Small intestine (tissue), 7 donors: ENCODE data around the gene MYEOV. TPM values are rescaled to one million over a fixed set of nuclear protein-coding genes. Genes with fewer than 3 reads are reported as not detected.
A peak's percentile ranks its signal among the peaks of the same experiment; 100 is the strongest.

Source experiments
- DNase-seq, 2 donors: peaks; one replicate each; pipeline versions ENCODE4 v3.0.0 to v3.0.0-alpha.2; 2013
- FAIRE-seq: peaks from 2 replicates; lab custom pipeline; 2012; peaks lifted over from hg19 to GRCh38; lab: Jason Lieb, UNC
- H3K27ac ChIP-seq, 3 donors: one replicate each; pipeline ENCODE4 v1.5.1; 2013; ENCODE audit warnings: low read length in 2 of 3, mild to moderate bottlenecking in 2 of 3, control low read depth in 1 of 3, inconsistent platforms in 1 of 3, low read depth in 1 of 3, moderate library complexity in 1 of 3
- H3K27me3 ChIP-seq, 3 donors: one replicate each; pipeline ENCODE4 v1.6.1; 2013; ENCODE audit warnings: low read length in 3 of 3, inconsistent platforms in 1 of 3; ENCODE audit not compliant: control insufficient read depth in 3 of 3, insufficient read depth in 3 of 3
- H3K36me3 ChIP-seq, 3 donors: one replicate each; pipeline ENCODE4 v1.6.1; 2013; ENCODE audit warnings: low read length in 3 of 3, inconsistent platforms in 1 of 3, low read depth in 1 of 3, mild to moderate bottlenecking in 1 of 3, moderate library complexity in 1 of 3; ENCODE audit not compliant: control insufficient read depth in 3 of 3, insufficient read depth in 2 of 3
- H3K4me1 ChIP-seq, 3 donors: one replicate each; pipeline ENCODE4 v1.6.1; 2013; ENCODE audit warnings: low read length in 2 of 3, inconsistent platforms in 1 of 3, low read depth in 1 of 3, mild to moderate bottlenecking in 1 of 3, moderate library complexity in 1 of 3; ENCODE audit not compliant: control insufficient read depth in 3 of 3, insufficient read depth in 2 of 3
- H3K4me3 ChIP-seq, 3 donors: one replicate each; pipeline ENCODE4 v1.5.1; 2013; ENCODE audit warnings: low read length in 3 of 3, control low read depth in 1 of 3, inconsistent platforms in 1 of 3, low read depth in 1 of 3, mild to moderate bottlenecking in 1 of 3, moderate library complexity in 1 of 3
- H3K9me3 ChIP-seq, 2 donors: one replicate each; pipeline ENCODE4 v1.6.1; 2013; ENCODE audit warnings: low read depth in 1 of 2, low read length in 1 of 2; ENCODE audit not compliant: control insufficient read depth in 2 of 2, insufficient read depth in 1 of 2
- WGBS, 3 donors: extraction: QIAGEN DNeasy Blood & Tissue Kit; methylation state at CpG; one replicate each; pipeline ENCODE4 v1.1.7; 2013; 5-methylcytosine and 5-hydroxymethylcytosine counted together
- polyA plus RNA-seq, 4 donors: library from polyadenylated mRNA; stranded (reverse) in 3 of 4; unstranded in 1 of 4; fragments of 200-250 nt in 3 of 4; fragments of 120-200 nt in 1 of 4; gene quantifications; one replicate each; pipeline versions ENCODE4 v1.2.1 to v1.2.3, GENCODE V29; 2013
- donor health status: healthy with polysubstance abuse.
- donor health status: control.
- donor health status: control.
- donor health status: Bipolar disorder and iron deficiency.
- donor health status: healthy.

The MYEOV gene
- polyA plus RNA-seq, 4 donors = 0.12 to 3.6 (median 1.6) TPM

DNA sequence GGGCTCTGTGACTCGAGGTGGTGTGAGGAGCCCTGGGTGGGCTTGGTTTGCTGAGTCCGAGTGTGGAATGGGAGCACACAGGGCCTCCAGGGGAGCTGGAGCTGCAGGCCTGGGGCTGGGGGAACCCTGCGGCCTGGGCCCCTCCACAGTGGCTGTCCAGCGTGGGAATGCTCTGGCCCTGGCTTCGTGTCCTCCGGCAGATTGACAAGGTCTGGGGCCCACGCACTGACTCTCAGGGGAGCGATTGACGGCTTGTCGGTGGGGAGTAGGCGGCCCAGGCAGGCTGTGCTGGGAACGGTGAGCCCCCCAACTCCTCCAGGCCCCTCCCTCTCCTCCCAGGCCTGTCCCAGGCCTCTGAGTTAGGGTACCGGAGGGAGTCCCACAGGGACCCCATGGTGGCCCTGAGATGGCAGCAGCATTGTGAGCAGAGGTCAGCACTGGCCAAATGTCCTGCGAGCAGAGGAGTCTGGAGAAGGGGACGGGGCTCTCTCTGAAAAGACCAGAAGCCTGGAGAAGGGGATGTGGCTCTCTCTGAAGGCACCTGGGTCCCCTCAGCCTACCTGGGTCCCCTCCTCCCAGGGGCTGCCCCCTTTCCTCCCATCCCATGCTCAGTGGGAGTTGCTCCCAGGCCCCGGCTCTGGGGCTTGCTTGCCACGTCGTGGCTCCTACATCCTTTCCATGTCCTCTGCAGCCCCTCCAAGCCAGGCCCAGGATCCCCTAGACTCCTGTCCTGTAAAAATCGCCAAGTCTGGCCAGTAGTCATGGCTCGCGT is 23.8 kb upstream of the MYEOV start:
- Histone ChIP-seq H3K36me3 (no peaks in the 10 kb centered on the region), H3K27ac (no peak overlapping the region), H3K9me3 (no peaks in the 10 kb centered on the region), H3K27me3 (no peaks in the 10 kb centered on the region), H3K4me1 (peaks cover 0 to 26% (median 2%) of the 10 kb centered on the region in 3 donors), H3K4me3 (no peak overlapping the region)
- FAIRE-seq (no peak), DNase-seq (no peak)
- 92 to 93% (median 93%) methylated on average over 17 to 21 of the region's 21 CpGs for WGBS, 3 donors

DNA sequence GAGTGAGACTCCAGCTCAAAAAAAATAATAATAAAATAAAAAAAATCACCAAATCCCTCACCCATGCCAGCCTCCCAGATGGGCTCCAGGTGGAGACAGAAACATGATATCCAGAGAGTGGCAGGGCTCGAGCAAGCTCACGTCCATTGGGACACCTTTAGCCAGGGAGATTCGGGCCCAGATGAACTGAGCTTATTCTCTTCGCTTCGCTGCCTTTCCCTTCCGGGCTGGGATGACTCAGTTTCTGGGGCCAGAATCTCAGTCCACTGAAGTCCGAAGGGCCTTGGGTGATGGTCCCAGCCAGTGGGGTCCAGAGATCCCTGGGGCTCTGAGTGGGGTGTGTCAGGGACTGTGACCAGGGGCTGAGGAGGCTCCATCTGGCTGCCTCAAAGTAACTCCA is 23.0 kb upstream of the MYEOV start:
- H3K27ac ChIP-seq = no peak overlapping the region
- DNase-seq = no peak
- H3K9me3 ChIP-seq = no peaks in the 10 kb centered on the region
- no peaks in the 10 kb centered on the region for H3K27me3 ChIP-seq
- peaks cover 0 to 33% (median 2%) of the 10 kb centered on the region in 3 donors for H3K4me1 ChIP-seq
- H3K36me3 ChIP-seq = no peaks in the 10 kb centered on the region
- FAIRE-seq = no peak
- H3K4me3 ChIP-seq = no peak overlapping the region
- 88 to 93% (median 91%) methylated on average over 7 of the region's 7 CpGs for WGBS, 3 donors

DNA sequence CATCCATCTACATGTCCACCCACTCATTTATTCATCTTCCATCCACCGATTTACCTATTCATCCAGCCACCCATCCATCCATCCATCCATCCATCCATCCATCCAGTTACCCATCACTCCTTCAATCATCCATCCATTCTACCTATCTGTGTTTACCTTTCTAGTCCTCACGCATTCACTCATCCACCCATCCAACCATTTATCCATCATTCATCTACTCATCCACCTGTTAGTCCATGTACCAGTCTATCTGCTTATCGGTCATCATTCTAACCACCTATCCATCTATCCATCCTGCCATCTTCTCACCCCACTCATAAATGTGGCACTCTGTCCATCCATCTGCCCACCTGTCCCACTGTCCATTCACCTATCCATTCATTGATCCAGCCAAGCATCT is 21.9 kb upstream of the MYEOV start:
- Histone ChIP-seq H3K9me3 (no peaks in the 10 kb centered on the region), H3K4me3 (no peak overlapping the region), H3K27ac (no peak overlapping the region), H3K27me3 (no peaks in the 10 kb centered on the region), H3K36me3 (no peaks in the 10 kb centered on the region), H3K4me1 (peaks cover 0 to 38% (median 2%) of the 10 kb centered on the region in 3 donors)
- 94 to 97% (median 95%) methylated on average over 3 of the region's 3 CpGs for WGBS, 3 donors
- no peak for DNase-seq
- FAIRE-seq = no peak

DNA sequence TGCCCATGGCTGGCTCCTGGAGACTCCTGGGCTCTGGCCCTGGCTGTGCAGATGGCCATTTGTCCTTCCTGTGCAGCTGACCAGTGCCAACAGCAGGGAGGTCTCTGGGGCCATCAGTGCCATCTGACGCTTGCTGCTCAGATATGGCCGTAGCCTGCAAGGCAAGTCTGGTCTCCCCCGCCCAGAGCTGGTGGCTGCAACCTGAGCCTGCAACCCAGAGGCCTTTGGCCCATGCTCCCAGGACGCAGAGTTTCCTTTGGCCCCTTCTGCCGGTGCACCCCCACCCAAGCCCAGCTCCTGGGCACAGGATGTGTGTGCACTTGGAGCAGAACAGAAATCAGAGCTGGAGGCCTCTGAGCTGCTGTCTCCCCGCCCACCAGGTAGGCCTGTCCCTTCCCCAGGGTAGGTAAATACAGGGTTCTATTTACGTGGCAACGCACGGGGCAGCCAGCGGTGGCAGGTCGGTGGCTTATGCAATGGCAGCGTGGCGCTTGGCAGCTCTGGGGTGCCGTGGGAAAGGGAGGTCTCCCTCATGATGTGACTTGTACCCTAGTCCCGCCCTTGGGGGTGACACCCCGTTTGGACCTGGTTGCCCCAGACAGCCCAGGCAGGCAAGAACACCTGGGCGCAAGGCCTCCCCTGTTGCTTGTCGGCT is 21.0 kb upstream of the MYEOV start:
- 81 to 85% (median 82%) methylated on average over 18 of the region's 18 CpGs for WGBS, 3 donors
- FAIRE-seq (no peak), DNase-seq (peak in 1 of 2 donors; percentile 57)

DNA sequence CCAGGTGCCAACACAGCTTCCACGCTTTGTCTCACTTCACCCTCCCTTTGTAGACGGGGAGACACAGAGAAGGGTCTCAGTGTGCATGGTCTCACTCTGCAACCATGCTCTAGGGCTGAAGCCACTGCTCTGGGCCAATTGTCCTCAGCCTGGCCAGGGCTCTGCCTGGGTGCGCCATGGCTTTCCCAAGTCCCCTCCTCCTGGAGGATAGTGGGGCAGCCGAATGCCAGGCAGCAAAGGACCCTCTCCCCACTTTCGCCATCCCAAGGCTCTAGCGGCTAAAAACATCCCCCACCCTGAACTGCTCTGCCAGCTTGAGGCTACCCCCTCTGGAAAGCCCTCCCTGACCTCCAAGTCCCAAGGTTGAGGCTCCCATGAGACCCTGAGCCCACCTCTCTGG is 20.4 kb upstream of the MYEOV start:
- Histone ChIP-seq H3K36me3 (no peaks in the 10 kb centered on the region), H3K27me3 (no peaks in the 10 kb centered on the region), H3K27ac (peak overlapping the region in 1 of 3 donors; percentile 65), H3K9me3 (no peaks in the 10 kb centered on the region), H3K4me3 (no peak overlapping the region), H3K4me1 (peaks cover 0 to 53% (median 8%) of the 10 kb centered on the region in 3 donors)
- no peak for FAIRE-seq
- 94 to 97% (median 97%) methylated on average over 6 of the region's 6 CpGs for WGBS, 3 donors
- DNase-seq = no peak

More for the DNA sequence above, 21.0 kb upstream of the MYEOV start:
- Histone ChIP-seq H3K4me3 (no peak overlapping the region), H3K27me3 (no peaks in the 10 kb centered on the region), H3K9me3 (no peaks in the 10 kb centered on the region), H3K27ac (no peak overlapping the region), H3K36me3 (no peaks in the 10 kb centered on the region), H3K4me1 (peaks cover 0 to 47% (median 6%) of the 10 kb centered on the region in 3 donors)

DNA sequence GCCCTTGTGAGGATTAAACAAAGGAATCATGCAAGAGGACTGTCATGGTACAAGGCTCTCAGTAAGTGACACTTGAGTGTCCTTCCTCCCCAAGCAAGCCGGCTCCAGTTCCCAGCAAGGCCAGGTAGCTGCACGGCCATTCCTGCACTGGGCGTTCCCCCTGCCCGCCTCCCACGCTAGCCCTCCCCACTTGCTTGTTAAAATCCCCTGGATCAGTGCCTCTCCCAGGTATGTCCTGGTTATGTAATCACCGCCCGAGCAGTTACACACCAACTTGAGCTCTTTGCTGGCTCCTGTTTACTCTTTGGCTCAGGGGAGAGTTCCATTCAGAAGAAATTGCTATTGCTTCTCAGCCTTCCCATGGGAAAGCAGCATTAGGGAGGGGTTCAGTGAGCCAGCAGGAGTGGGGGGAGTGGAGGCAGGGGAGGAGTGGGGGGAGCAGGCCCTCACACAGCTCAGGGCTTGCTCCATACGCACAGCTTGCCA is 19.4 kb upstream of the MYEOV start:
- no peaks in the 10 kb centered on the region for H3K9me3 ChIP-seq
- peak overlapping the region in 1 of 3 donors; percentile 65 for H3K27ac ChIP-seq
- H3K4me1 ChIP-seq = peaks cover 0 to 58% (median 9%) of the 10 kb centered on the region in 3 donors
- WGBS, 3 donors = 9 to 49% (median 35%) methylated on average over 8 of the region's 8 CpGs
- H3K4me3 ChIP-seq = no peak overlapping the region
- H3K27me3 ChIP-seq = no peaks in the 10 kb centered on the region
- H3K36me3 ChIP-seq = no peaks in the 10 kb centered on the region
- DNase-seq = peak; percentile 61 to 88
- no peak for FAIRE-seq

DNA sequence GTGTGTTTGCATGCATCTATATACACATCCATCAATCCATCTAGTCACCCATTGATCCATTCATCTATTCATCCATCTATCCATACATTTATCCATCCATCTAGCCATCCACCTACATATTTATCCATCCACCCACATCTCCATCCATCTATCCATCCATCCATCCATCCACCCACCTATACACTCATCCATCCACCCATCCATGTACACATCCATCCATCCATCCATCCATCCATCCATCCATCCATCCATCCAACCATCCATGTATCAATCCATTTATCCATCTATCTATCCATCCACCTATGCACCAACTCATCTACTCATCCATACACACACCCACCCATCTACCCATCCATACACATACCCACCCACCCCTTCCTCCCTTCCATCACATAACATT is 18.8 kb upstream of the MYEOV start:
- FAIRE-seq (no peak), DNase-seq (no peak)
- Histone ChIP-seq H3K27me3 (no peaks in the 10 kb centered on the region), H3K4me1 (peaks cover 0 to 61% (median 9%) of the 10 kb centered on the region in 3 donors), H3K4me3 (no peak overlapping the region), H3K9me3 (no peaks in the 10 kb centered on the region), H3K36me3 (no peaks in the 10 kb centered on the region), H3K27ac (peak overlapping the region in 1 of 3 donors; percentile 65)

DNA sequence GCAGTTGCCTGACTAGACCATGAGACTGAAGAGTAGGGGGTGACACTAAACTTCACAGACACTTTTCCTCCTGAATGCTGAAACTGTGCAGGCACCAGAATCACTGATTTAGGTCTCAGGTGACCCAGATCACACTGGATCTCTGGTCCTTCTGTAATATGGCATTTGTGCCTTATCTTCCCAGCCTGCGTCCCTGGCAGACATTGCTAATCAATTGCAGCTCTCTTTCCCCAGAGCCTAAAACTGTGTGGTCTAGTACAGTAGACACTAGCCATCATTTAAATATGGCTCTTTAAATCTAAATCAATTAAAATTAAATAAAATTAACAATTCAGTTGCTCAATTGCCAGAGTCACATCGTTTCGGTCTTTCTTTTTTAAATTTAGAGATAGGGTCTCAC is 17.8 kb upstream of the MYEOV start:
- FAIRE-seq (no peak), DNase-seq (no peak)
- H3K4me3 ChIP-seq = no peak overlapping the region
- H3K27me3 ChIP-seq = no peaks in the 10 kb centered on the region
- no peaks in the 10 kb centered on the region for H3K36me3 ChIP-seq
- no peak overlapping the region for H3K27ac ChIP-seq
- WGBS, 3 donors = 90 to 97% (median 94%) methylated on average over 3 of the region's 3 CpGs
- H3K4me1 ChIP-seq = peaks cover 0 to 71% (median 9%) of the 10 kb centered on the region in 3 donors
- H3K9me3 ChIP-seq = no peaks in the 10 kb centered on the region
